HG03175 (cell line): ENCODE data around the gene KPNA4.
"Not testable (repeated sequence)": the region's sequence is repeated elsewhere in the genome, so short reads cannot be mapped to it uniquely, and the experiment has no call there.

Experiments used
- ATAC-seq: cut with Tn5 transposase; IDR thresholded peaks from one replicate; pipeline ENCODE4 v1.9.1; 2021; ENCODE audit warnings: mild to moderate bottlenecking, moderate library complexity; ENCODE audit not compliant: unreplicated experiment

The KPNA4 gene

GRCh38 chr3:160565442-160566403 lies at the start of gene KPNA4:
Gene KPNA4 (minus strand): TSS chr3:160565571. CDS start chr3:160565282, 289 bp downstream.
- ATAC-seq = peak; percentile 94

- no peak for ATAC-seq
Measured at GRCh38 chr3:160613661-160614060, 48.3 kb upstream of the KPNA4 start.

- ATAC-seq = no peak
Measured at GRCh38 chr3:160612386-160613075, 47.2 kb upstream of the KPNA4 start.

GRCh38 chr3:160611141-160611540 lies 45.8 kb upstream of the KPNA4 start:
- ATAC-seq = no peak

- no peak for ATAC-seq
Measured at GRCh38 chr3:160608870-160609269, 43.5 kb upstream of the KPNA4 start.

- ATAC-seq = no peak
Measured at GRCh38 chr3:160607826-160608225, 42.5 kb upstream of the KPNA4 start.

- ATAC-seq = no peak
Measured at GRCh38 chr3:160605315-160605714, 39.9 kb upstream of the KPNA4 start.

- ATAC-seq = not testable (repeated sequence)
Measured at GRCh38 chr3:160603845-160604244, 38.5 kb upstream of the KPNA4 start.

GRCh38 chr3:160602259-160602658 lies 36.9 kb upstream of the KPNA4 start:
- no peak for ATAC-seq

- no peak for ATAC-seq
Measured at GRCh38 chr3:160601288-160601687, 35.9 kb upstream of the KPNA4 start.

GRCh38 chr3:160598865-160599264 lies 33.5 kb upstream of the KPNA4 start:
- ATAC-seq = no peak

GRCh38 chr3:160588023-160588422 lies 22.7 kb upstream of the KPNA4 start:
- no peak for ATAC-seq

GRCh38 chr3:160587105-160587504 lies 21.7 kb upstream of the KPNA4 start:
- no peak for ATAC-seq

GRCh38 chr3:160586679-160587078 lies 21.3 kb upstream of the KPNA4 start:
- ATAC-seq = no peak

- ATAC-seq = no peak
Measured at GRCh38 chr3:160583451-160583850, 18.1 kb upstream of the KPNA4 start.

GRCh38 chr3:160580938-160581337 lies 15.6 kb upstream of the KPNA4 start:
- no peak for ATAC-seq

- no peak for ATAC-seq
Measured at GRCh38 chr3:160577556-160578195, 12.3 kb upstream of the KPNA4 start.

GRCh38 chr3:160577093-160577492 lies 11.7 kb upstream of the KPNA4 start:
- no peak for ATAC-seq

- ATAC-seq = no peak
Measured at GRCh38 chr3:160576621-160577020, 11.2 kb upstream of the KPNA4 start.

- ATAC-seq = no peak
Measured at GRCh38 chr3:160575589-160575988, 10.2 kb upstream of the KPNA4 start.

GRCh38 chr3:160574636-160575035 lies 9.3 kb upstream of the KPNA4 start:
- ATAC-seq = no peak
